ENCODE results near the gene SEZ6L2.

The SEZ6L2 gene

DNA sequence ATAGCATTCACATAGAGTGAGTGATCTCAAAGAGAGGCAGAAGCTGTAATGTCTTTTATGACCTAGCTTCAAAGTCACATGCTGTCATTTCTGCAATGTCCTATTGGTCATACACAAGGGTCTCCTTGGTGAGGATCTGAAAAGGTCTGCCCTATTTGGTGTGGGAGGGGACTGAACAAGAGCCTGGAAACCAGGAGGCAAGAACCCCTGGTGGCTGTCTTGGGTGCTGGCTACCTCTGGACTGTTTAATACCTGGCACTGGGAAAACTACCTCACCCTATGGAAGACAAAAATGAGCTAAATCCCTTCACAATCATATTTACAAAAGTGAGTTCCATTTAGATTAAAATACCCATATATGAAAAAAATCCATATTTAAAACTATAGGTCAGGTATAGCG is 17.6 kb upstream of the SEZ6L2 start:
- no peak overlapping the region for H3K4me3 ChIP-seq (ENCODE audit: low read length, poor library complexity, severe bottlenecking)
- H3F3A ChIP-seq (ENCODE audit: low read depth): no peaks in the 10 kb centered on the region
- H3K36me3 ChIP-seq (ENCODE audit: insufficient read depth, low read length): no peaks in the 10 kb centered on the region; the same call in 1 of the 2 replicates
- no peak overlapping the region for H2AFZ ChIP-seq (ENCODE audit: low read length)
- H3K27me3 ChIP-seq (ENCODE audit: insufficient read depth, low read length, poor library complexity, severe bottlenecking): no peaks in the 10 kb centered on the region
- no peaks in the 10 kb centered on the region for H3K9me2 ChIP-seq (replicated peaks; ENCODE audit: low read depth, low read length)
- TF ChIP-seq EZH2phosphoT487 (IDR thresholded peaks at IDR 0.05; ENCODE audit: borderline replicate concordance): no peak
- TF ChIP-seq, protein P1, sequence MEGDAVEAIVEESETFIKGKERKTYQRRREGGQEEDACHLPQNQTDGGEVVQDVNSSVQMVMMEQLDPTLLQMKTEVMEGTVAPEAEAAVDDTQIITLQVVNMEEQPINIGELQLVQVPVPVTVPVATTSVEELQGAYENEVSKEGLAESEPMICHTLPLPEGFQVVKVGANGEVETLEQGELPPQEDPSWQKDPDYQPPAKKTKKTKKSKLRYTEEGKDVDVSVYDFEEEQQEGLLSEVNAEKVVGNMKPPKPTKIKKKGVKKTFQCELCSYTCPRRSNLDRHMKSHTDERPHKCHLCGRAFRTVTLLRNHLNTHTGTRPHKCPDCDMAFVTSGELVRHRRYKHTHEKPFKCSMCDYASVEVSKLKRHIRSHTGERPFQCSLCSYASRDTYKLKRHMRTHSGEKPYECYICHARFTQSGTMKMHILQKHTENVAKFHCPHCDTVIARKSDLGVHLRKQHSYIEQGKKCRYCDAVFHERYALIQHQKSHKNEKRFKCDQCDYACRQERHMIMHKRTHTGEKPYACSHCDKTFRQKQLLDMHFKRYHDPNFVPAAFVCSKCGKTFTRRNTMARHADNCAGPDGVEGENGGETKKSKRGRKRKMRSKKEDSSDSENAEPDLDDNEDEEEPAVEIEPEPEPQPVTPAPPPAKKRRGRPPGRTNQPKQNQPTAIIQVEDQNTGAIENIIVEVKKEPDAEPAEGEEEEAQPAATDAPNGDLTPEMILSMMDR (conservative IDR thresholded peaks at IDR 0.05; ENCODE audit: low read length): no peak; the same call in 1 of the 2 replicates
- H4K20me1 ChIP-seq (ENCODE audit: insufficient read depth, low read length, poor library complexity, severe bottlenecking): no peaks in the 10 kb centered on the region
- H3K79me2 ChIP-seq (ENCODE audit: insufficient read depth, low read length): no peaks in the 10 kb centered on the region
- H3K4me1 ChIP-seq (ENCODE audit: insufficient read depth, low read length, poor library complexity, severe bottlenecking): no peaks in the 10 kb centered on the region
- H3K4me2 ChIP-seq (ENCODE audit: low read depth, low read length, poor library complexity, severe bottlenecking): no peak overlapping the region
- H3K9me3 ChIP-seq (ENCODE audit: insufficient read depth, low read depth, low read length): no peaks in the 10 kb centered on the region
- H3K9ac ChIP-seq (ENCODE audit: low read depth, low read length, poor library complexity, severe bottlenecking): no peak overlapping the region

DNA sequence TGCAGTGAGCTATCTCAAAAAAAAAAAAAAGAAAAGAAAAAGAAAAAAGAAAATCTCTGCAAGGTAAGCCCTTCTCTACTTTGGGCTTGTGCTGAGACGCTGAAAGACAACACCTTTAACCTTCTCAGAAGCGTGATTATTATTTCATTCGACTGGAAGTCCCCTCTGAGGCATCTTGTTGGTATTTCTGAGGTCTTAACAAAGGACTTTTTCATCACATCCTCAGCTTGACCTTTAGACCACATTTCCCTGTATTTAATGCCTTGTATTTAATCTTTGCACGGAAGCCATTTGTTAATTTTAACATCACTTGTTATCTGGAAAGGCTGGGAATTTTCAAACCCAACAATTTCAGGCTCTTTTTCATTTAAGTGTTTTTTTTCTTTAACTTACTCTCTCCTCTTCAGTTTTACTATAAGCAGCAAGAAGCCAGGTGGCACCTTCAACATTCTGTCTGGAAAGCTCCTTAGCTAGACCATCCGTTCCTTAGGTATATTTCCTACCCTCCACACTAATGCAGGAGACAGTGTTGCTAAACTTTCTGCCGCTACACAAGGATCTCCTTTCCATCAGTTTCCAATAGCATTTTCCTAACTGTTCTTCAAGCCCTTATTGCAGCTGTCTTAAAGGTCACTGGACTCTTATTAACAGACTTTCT is 16.4 kb upstream of the SEZ6L2 start:
- no peaks in the 10 kb centered on the region for H4K20me1 ChIP-seq (ENCODE audit: insufficient read depth, low read length, poor library complexity, severe bottlenecking)
- no peaks in the 10 kb centered on the region for H3K27me3 ChIP-seq (ENCODE audit: insufficient read depth, low read length, poor library complexity, severe bottlenecking)
- H2AFZ ChIP-seq (ENCODE audit: low read length): no peak overlapping the region
- no peaks in the 10 kb centered on the region for H3F3A ChIP-seq (ENCODE audit: low read depth)
- no peak overlapping the region for H3K4me3 ChIP-seq (ENCODE audit: low read length, poor library complexity, severe bottlenecking)
- no peaks in the 10 kb centered on the region; the same call in 1 of the 2 replicates for H3K36me3 ChIP-seq (ENCODE audit: insufficient read depth, low read length)
- H3K9me3 ChIP-seq (ENCODE audit: insufficient read depth, low read depth, low read length): no peaks in the 10 kb centered on the region
- H3K9ac ChIP-seq (ENCODE audit: low read depth, low read length, poor library complexity, severe bottlenecking): no peak overlapping the region
- H3K4me2 ChIP-seq (ENCODE audit: low read depth, low read length, poor library complexity, severe bottlenecking): no peak overlapping the region
- TF ChIP-seq, protein P1 (conservative IDR thresholded peaks at IDR 0.05; ENCODE audit: low read length): no peak
- H3K79me2 ChIP-seq (ENCODE audit: insufficient read depth, low read length): no peaks in the 10 kb centered on the region
- H3K4me1 ChIP-seq (ENCODE audit: insufficient read depth, low read length, poor library complexity, severe bottlenecking): no peaks in the 10 kb centered on the region
- no peaks in the 10 kb centered on the region for H3K9me2 ChIP-seq (replicated peaks; ENCODE audit: low read depth, low read length)

DNA sequence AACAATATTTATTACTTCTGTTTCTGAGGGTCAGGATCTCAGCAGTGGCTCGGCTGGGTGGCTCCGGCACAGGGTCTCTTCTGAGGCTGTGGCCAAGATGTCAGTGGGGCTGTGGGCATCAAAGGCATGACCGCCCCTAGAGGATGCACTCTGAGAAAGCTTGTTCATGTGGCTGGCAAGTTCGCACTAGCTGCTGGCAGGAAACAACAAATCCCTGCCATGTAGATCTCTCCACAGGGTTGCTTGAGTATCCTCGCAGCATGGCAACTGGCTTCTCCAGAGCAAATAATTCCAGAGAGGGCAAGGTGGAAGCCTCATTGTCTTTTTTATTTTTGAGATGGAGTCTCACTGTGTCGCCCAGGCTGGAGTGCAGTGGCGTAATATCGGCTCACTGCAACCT is 14.2 kb upstream of the SEZ6L2 start:
- Histone ChIP-seq H4K20me1 (ENCODE audit: insufficient read depth, low read length, poor library complexity, severe bottlenecking) (no peaks in the 10 kb centered on the region), H3K4me2 (ENCODE audit: low read depth, low read length, poor library complexity, severe bottlenecking) (no peak overlapping the region), H3K27me3 (ENCODE audit: insufficient read depth, low read length, poor library complexity, severe bottlenecking) (no peaks in the 10 kb centered on the region), H3K4me3 (ENCODE audit: low read length, poor library complexity, severe bottlenecking) (no peak overlapping the region), H3K9ac (ENCODE audit: low read depth, low read length, poor library complexity, severe bottlenecking) (no peak overlapping the region), H3K9me2 (replicated peaks; ENCODE audit: low read depth, low read length) (no peaks in the 10 kb centered on the region), H2AFZ (ENCODE audit: low read length) (no peak overlapping the region), H3K4me1 (ENCODE audit: insufficient read depth, low read length, poor library complexity, severe bottlenecking) (no peaks in the 10 kb centered on the region), H3F3A (ENCODE audit: low read depth) (no peaks in the 10 kb centered on the region), H3K79me2 (ENCODE audit: insufficient read depth, low read length) (no peaks in the 10 kb centered on the region), H3K9me3 (ENCODE audit: insufficient read depth, low read depth, low read length) (no peaks in the 10 kb centered on the region), H3K36me3 (ENCODE audit: insufficient read depth, low read length) (no peaks in the 10 kb centered on the region)
- TF ChIP-seq, protein P1 (conservative IDR thresholded peaks at IDR 0.05; ENCODE audit: low read length): no peak
- TF ChIP-seq EZH2phosphoT487 (IDR thresholded peaks at IDR 0.05; ENCODE audit: borderline replicate concordance): no peak

Data from Loucy (cell line).